ENCODE results near the gene ERH.
"Not testable (repeated sequence)": the region's sequence is repeated elsewhere in the genome, so short reads cannot be mapped to it uniquely, and the experiment has no call there.

The ERH gene

GRCh38 chr14:69398053-69398817, at the start of gene ERH, which contains the start of gene SLC39A9:
TSS of gene ERH (minus strand) at chr14:69398299. CDS start at chr14:69398233, 66 bp downstream.
TSS of gene SLC39A9 (plus strand) at chr14:69398692. CDS start at chr14:69399370, 678 bp downstream.
- peak; percentile 92 for DNase-seq

GRCh38 chr14:69443296-69443805, 45.3 kb upstream of the ERH start:
- DNase-seq = no peak

GRCh38 chr14:69441948-69442347, 43.8 kb upstream of the ERH start:
- no peak for DNase-seq

- no peak for DNase-seq
Observed at GRCh38 chr14:69439521-69440270, 41.6 kb upstream of the ERH start.

GRCh38 chr14:69432364-69432763, 34.3 kb upstream of the ERH start:
- DNase-seq = no peak

- no peak for DNase-seq
Observed at GRCh38 chr14:69430306-69430939, 32.3 kb upstream of the ERH start.

- DNase-seq = no peak
Observed at GRCh38 chr14:69429643-69430042, 31.5 kb upstream of the ERH start.

GRCh38 chr14:69428289-69428998, 30.3 kb upstream of the ERH start:
- DNase-seq = no peak

- no peak for DNase-seq
Observed at GRCh38 chr14:69427596-69427995, 29.5 kb upstream of the ERH start.

GRCh38 chr14:69424149-69424923, 26.2 kb upstream of the ERH start:
- DNase-seq = no peak

GRCh38 chr14:69423279-69423678, 25.2 kb upstream of the ERH start:
- DNase-seq = no peak

- DNase-seq = not testable (repeated sequence)
Observed at GRCh38 chr14:69416087-69416486, 18.0 kb upstream of the ERH start.

GRCh38 chr14:69413483-69413882, 15.4 kb upstream of the ERH start:
- no peak for DNase-seq

GRCh38 chr14:69408331-69408960, 10.3 kb upstream of the ERH start:
- DNase-seq = no peak

- DNase-seq = no peak
Observed at GRCh38 chr14:69405762-69406161, 7.7 kb upstream of the ERH start.

- DNase-seq = no peak
Observed at GRCh38 chr14:69404883-69405282, 6.8 kb upstream of the ERH start.

- no peak for DNase-seq
Observed at GRCh38 chr14:69404478-69404877, 6.4 kb upstream of the ERH start.

GRCh38 chr14:69401841-69402240, 3.7 kb upstream of the ERH start:
- no peak for DNase-seq

- no peak for DNase-seq
Observed at GRCh38 chr14:69400154-69400553, 2.1 kb upstream of the ERH start.

- no peak for DNase-seq
Observed at GRCh38 chr14:69399750-69400149, 1.7 kb upstream of the ERH start.

- peak; percentile 78 for DNase-seq
Observed at GRCh38 chr14:69398818-69399210, 715 bp upstream of the ERH start.

- no peak for DNase-seq
Observed at GRCh38 chr14:69395929-69396328, 2.2 kb downstream of the ERH start.

All from activated T-cell treated with anti-CD3 and anti-CD28 coated beads, Interleukin-2, amount 50 U/mL, for 1 hour (primary cell).